ENCODE results near the gene KLHL15.

- TF ChIP-seq EZH2phosphoT487 (IDR thresholded peaks at IDR 0.05; ENCODE audit: insufficient read depth, low read depth) (no peak), EZH2 (IDR thresholded peaks at IDR 0.05; ENCODE audit: insufficient read depth, poor library complexity, severe bottlenecking) (no peak)
Measured at GRCh38 chrX:24017674-24018073, 9.3 kb downstream of the KLHL15 start.
